Renal cortex interstitium (tissue), 15 donors: ENCODE results near the gene KRTAP4-4. TPM values are rescaled to one million over a fixed set of nuclear protein-coding genes. Genes with fewer than 3 reads are reported as not detected.
"Not testable (repeated sequence)": the region's sequence is repeated elsewhere in the genome, so short reads cannot be mapped to it uniquely, and the experiment has no call there.

Experiments
- DNase-seq, 11 donors: peaks; one replicate each; pipeline ENCODE4 v3.0.0-alpha.2; 2013; ENCODE audit warnings: low read depth in 9 of 11, low spot score in 4 of 11; ENCODE audit errors: extremely low read depth in 1 of 11
- long read RNA-seq, 16 experiments: transcript quantifications; one replicate each; lab custom pipeline, GENCODE V29; 2026
- polyA plus RNA-seq, 3 donors: library from polyadenylated mRNA; unstranded; fragments of 120-200 nt; gene quantifications; one replicate each; pipeline ENCODE4 v1.2.1, GENCODE V29; 2013; ENCODE audit not compliant: insufficient read length in 3 of 3

Gene KRTAP4-4
- polyA plus RNA-seq: not detected
- long read RNA-seq, donor 1: 0 reads
- long read RNA-seq, donor 2: 0 reads
- long read RNA-seq, donor 3: 0 reads
- long read RNA-seq, donor 4: 0 reads
- long read RNA-seq, donor 5: 0 reads
- long read RNA-seq, donor 6: 0 reads
- long read RNA-seq, donor 7: 0 reads
- long read RNA-seq, donor 8: 0 reads
- long read RNA-seq, donor 9: 0 reads
- long read RNA-seq, donor 10, partial matches to known transcripts: 0 of 2 reads
- long read RNA-seq, donor 10, other reads (novel, unspliced or antisense): 0 of 2 reads
- long read RNA-seq, donor 11: 0 reads
- long read RNA-seq, donor 12: 0 reads
- long read RNA-seq, donor 13: 0 reads
- long read RNA-seq, donor 14: 0 reads
- long read RNA-seq, donor 15: 0 reads
- long read RNA-seq, donor 16: 0 reads

- DNase-seq: no peak
Measured at GRCh38 chr17:41160648-41161047, at the start of gene KRTAP4-4. KRTAP4-4 (minus strand) TSS chr17:41160748; CDS start chr17:41160691, 57 bp downstream.

DNA sequence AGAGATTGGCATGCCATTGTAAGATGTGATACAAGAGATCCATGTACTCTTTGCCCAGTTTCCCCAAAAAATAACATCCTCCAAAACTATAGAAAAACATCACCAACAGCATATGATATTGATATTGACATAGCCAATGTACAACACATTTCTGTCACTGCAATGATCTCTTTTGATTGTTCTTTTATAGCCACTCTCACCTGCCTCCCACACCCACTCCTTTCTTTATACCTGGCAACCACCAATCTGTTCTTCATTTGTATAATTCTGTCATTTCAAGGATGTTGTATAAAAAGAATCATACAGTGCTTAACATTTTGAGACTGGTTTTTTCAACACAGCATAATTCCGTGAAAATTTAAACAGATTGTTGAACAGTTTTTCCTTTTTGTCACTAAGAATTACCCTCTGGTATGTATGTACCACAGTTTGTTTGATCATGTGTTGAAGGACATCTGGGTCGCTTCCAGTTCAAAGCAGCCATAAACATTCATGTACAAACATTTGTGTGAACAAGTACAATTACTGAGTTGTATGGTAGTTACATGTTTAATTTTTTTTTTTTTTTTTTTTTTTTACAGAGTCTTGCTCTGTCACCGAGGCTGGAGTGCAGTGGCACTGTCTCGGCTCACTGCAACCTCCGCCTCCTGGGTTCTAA, 39.0 kb upstream of the KRTAP4-4 start:
- no peak for DNase-seq

DNA sequence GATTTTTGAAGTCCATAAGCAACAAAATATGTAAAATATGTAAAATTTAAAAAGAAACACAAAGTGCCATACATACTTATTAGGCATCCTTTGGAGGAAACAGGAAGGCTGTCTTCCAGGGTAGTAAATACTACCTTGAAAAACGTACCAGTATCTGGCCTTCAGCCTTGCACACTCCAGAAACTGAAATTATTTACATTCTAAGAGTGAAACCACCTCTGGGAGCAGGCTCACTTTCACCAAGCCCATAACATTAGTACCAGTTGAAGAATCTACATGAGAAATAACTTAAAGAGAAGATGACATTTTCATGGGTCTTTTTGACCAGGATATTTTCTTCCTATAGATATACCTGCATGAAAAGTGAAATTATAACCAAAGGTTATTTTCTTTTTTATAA, 35.5 kb upstream of the KRTAP4-4 start:
- DNase-seq: no peak

DNA sequence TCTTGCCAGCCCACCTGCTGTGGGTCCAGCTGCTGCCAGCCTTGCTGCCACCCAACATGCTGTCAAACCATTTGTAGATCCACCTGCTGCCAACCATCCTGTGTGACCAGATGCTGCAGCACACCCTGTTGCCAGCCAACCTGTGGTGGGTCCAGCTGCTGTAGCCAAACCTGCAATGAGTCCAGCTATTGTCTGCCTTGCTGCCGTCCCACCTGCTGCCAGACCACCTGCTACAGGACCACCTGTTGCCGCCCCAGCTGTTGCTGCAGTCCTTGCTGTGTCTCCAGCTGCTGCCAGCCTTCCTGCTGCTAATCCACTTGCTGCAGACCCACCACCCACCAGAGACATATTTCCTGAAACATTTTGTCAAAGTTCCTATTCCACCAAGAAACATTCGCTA, 29.8 kb upstream of the KRTAP4-4 start:
- no peak for DNase-seq

DNA sequence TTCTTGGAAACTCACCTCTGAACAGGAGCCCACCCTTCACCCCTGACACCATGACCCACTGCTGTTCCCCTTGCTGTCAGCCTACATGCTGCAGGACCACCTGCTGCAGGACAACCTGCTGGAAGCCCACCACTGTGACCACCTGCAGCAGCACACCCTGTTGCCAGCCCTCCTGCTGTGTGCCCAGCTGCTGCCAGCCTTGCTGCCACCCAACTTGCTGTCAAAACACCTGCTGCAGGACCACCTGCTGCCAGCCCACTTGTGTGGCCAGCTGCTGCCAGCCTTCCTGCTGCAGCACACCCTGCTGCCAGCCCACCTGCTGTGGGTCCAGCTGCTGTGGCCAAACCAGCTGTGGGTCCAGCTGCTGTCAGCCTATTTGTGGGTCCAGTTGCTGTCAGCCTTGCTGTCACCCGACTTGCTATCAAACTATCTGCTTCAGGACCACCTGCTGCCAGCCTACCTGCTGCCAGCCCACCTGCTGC, 29.3 kb upstream of the KRTAP4-4 start, which contains the start of gene KRTAP9-1:
Gene KRTAP9-1 (plus strand): TSS at position 51 of the 482 bp plus-strand sequence. CDS start 0 bp downstream, at position 51.
- DNase-seq: not testable (repeated sequence)

- no peak for DNase-seq
Measured at GRCh38 chr17:41186872-41187271, 26.3 kb upstream of the KRTAP4-4 start.

DNA sequence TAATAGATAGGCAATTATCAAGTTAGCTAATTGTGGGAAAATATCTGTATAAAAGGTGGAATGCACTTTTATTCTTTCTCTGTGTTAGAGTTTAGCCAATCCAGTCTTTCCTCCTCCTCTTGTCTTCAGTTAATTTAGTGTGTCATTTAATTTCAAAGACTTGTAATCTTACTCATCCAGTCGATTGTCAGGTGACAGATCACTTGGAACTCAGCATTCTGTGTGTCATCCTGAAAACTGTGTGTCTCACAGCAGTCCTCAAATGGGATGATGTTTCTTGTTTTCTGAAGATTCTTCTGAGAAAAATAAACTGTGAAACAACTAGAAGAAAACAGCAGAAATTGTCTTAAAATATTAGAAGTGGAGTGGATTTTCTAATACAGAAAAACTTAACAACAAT, 24.5 kb upstream of the KRTAP4-4 start:
- no peak for DNase-seq

DNA sequence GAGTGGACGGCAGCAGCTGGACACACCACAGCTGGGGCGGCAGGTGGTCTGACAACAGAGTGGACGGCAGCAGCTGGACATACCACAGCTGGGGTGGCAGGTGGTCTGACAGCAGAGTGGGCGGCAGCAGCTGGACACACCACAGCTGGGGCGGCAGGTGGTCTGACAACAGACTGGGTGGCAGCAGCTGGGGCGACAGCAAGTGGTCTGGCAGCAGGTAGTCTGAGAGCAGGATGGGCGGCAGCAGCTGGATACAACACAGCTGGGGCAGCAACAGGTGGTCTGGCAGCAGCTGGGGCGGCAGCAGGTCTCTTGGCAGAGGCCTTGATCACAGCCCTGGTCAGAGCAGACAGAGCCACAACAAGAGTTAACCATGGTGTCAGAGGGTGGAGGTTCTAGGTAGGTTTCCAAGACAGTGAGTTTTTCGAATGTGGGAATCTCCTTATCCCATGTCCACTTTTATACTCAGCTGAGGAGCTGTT, 24.0 kb upstream of the KRTAP4-4 start, which contains the start of gene KRTAP4-1:
Gene KRTAP4-1 (minus strand): TSS at position 432 of the 482 bp plus-strand sequence. CDS start 57 bp downstream, at position 375.
- no peak for DNase-seq

DNA sequence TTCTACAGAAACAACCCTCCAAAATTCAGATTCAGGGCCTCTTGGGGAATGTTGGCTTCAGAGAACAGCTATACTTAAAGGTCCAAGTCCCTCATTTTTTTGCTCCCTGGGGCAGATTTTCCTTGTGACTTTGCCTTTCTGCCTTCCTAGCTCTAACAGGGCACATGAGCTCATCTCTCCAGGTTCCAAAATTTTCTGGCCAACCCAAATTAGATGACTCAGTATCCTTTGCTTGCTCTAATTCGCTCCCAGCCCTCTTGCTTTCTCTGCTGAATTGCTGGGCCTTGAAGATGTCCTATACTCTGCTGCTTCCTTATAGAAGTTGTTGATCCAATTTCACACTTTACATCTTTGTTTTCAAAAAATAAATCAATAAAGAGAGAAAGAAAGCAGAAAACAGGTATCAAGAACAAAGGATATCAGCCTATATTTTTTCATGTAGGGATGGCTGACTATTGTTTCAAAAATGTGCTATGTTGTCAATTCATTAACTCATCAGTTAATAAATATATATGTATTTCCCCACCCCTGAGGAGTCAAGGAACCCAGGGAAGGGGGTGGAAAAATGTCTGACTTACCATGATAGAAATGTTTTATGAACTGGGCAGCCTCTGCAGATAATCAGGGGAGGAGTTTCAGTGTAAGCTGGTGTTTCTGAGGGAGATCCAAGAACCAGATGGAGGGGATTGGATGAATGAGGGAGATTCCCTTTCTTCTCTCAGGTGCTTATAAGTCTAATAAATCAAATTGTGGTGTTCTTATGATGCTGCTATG, 18.5 kb upstream of the KRTAP4-4 start:
- DNase-seq: no peak

DNA sequence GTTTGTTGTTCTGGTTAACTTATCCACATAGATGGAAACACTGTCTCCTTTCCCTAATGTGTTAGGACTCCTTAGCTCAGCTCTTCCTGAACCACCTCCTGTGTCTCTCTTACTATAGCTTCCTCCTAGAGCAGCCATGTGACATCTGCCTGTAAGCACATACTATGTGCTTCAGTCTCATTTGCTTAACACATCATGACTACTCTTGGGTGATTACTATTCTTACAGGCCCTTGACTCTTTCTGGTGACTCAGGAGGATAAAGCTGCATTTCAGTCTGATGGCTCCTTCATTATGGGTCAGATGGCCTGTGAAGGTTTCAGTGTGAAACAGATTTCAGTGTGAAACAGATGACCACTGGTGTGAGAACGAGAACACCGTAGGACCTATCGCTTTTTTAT, 17.8 kb upstream of the KRTAP4-4 start:
- DNase-seq: no peak

GRCh38 chr17:41177727-41178271, 17.3 kb upstream of the KRTAP4-4 start, which contains the start of gene KRTAP4-2:
KRTAP4-2 (minus strand) TSS chr17:41178221; CDS start chr17:41178164, 57 bp downstream.
- DNase-seq: no peak

- DNase-seq: no peak
Measured at GRCh38 chr17:41176744-41177387, 16.3 kb upstream of the KRTAP4-4 start.

DNA sequence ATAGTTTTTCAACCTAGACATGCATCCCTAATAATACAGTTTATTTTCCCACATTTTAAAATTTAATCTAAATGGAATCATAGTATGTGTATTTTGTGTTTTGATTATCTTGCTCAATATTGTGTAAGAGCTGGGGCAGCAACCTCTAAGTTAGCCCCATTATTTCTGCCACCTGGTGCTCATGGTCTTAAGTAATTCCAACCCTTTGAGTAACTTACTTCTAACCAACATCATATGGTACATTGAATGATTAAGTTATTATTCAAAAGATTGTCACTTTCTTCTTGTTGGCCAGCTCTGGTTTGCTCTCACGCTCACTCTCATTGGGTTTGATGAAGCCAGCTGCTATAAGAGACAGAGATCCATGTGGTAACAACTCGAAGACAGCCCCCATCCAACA, 11.3 kb upstream of the KRTAP4-4 start:
- DNase-seq: no peak

- DNase-seq: no peak
Measured at GRCh38 chr17:41168121-41168520, 7.6 kb upstream of the KRTAP4-4 start, which contains the start of gene KRTAP4-3. KRTAP4-3 (minus strand) TSS chr17:41168221; CDS start chr17:41168172, 49 bp downstream.

GRCh38 chr17:41167561-41167960, 7.0 kb upstream of the KRTAP4-4 start:
- no peak for DNase-seq

- DNase-seq: no peak
Measured at GRCh38 chr17:41163828-41164227, 3.3 kb upstream of the KRTAP4-4 start.

GRCh38 chr17:41160190-41160589, 358 bp downstream of the KRTAP4-4 start:
- not testable (repeated sequence) for DNase-seq

DNA sequence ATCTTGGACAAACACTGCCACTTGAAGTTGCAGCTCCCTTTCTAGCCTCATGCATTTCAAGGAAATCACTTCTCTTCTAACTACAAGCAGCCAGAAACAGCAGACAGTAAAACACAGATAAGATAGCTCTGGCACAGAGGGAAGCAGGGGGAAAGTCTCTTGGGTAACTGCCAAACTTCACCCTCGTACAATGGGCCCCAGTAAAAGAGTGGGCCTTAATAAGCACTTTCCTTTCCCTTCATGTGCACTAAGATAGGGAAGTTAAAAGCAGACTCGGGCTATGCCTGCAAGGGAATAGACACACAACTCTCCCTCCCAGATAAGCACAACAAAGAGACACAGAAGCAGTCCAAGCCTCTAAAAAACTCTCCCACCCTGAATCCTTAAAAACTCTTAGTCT, 6.7 kb downstream of the KRTAP4-4 start:
- DNase-seq: no peak
